Stimulated activated CD4-positive, alpha-beta T cell treated with anti-CD3 and anti-CD28 coated beads, Interleukin-2, amount 100 ng/mL, for 24 hours (primary cell): Measurements from ENCODE around the gene HMGN5.

Source experiments
- DNase-seq, 2 donors: peaks; one replicate each; pipeline ENCODE4 v3.0.0-alpha.2; 2020

Gene HMGN5

GRCh38 chrX:81114757-81115156, 87.0 kb downstream of the HMGN5 start:
- DNase-seq = no peak

- DNase-seq = no peak
Observed at GRCh38 chrX:81110286-81110685, 91.4 kb downstream of the HMGN5 start.

GRCh38 chrX:81082649-81083048, 119.1 kb downstream of the HMGN5 start:
- no peak for DNase-seq
